Neuronal stem cell (in vitro differentiated cells): ENCODE data around the gene MFAP2.

Experiments
- DNase-seq: peaks from one replicate; pipeline ENCODE4 v3.0.0-alpha.2; 2013; ENCODE audit warnings: low spot score
- H2AFZ ChIP-seq: one replicate; pipeline ENCODE4 v1.6.1; 2013; ENCODE audit warnings: mild to moderate bottlenecking, low read length, inconsistent platforms
- H2AK5ac ChIP-seq: 2 replicates; pipeline ENCODE4 v1.6.1; 2013; ENCODE audit warnings: low read depth, mild to moderate bottlenecking, inconsistent platforms, low read length, moderate library complexity, mixed read lengths
- H2BK120ac ChIP-seq: 2 replicates; pipeline ENCODE4 v1.6.1; 2013; ENCODE audit warnings: low read depth, mild to moderate bottlenecking, inconsistent platforms, low read length, moderate library complexity, mixed read lengths
- H2BK12ac ChIP-seq: one replicate; pipeline ENCODE4 v1.6.1; 2013; ENCODE audit warnings: low read length, inconsistent platforms
- H2BK15ac ChIP-seq: 2 replicates; pipeline ENCODE4 v1.6.1; 2013; ENCODE audit warnings: mild to moderate bottlenecking, low read length, inconsistent platforms, mixed read lengths
- H2BK5ac ChIP-seq: one replicate; pipeline ENCODE4 v1.6.1; 2013; ENCODE audit warnings: inconsistent platforms, mild to moderate bottlenecking, low read length, moderate library complexity
- H3K14ac ChIP-seq: one replicate; pipeline ENCODE4 v1.6.1; 2013; ENCODE audit warnings: low read length, inconsistent platforms
- H3K18ac ChIP-seq: 2 replicates; pipeline ENCODE4 v1.6.1; 2013; ENCODE audit warnings: low read length, inconsistent platforms
- H3K23ac ChIP-seq: 2 replicates; pipeline ENCODE4 v1.6.1; 2013; ENCODE audit warnings: low read depth, mild to moderate bottlenecking, mixed read lengths, low read length, inconsistent platforms; ENCODE audit not compliant: poor library complexity
- H3K27ac ChIP-seq: replicated peaks from 3 replicates; pipeline ENCODE4 v1.5.1; 2013; ENCODE audit warnings: low read length, inconsistent platforms
- H3K27me3 ChIP-seq, 3 experiments: 2 replicates each; pipeline ENCODE4 v1.6.1; 2013; ENCODE audit warnings: low read length in 3 of 3, mild to moderate bottlenecking in 2 of 3, inconsistent platforms in 1 of 3, low read depth in 1 of 3, mixed read lengths in 1 of 3, moderate library complexity in 1 of 3; ENCODE audit not compliant: control insufficient read depth in 3 of 3, insufficient read depth in 3 of 3
- H3K36me3 ChIP-seq, 2 donors: replicated peaks in 1 of 2; 2 replicates each; pipeline ENCODE4 v1.6.1; 2013; ENCODE audit warnings: low read length in 2 of 2; ENCODE audit not compliant: control insufficient read depth in 2 of 2, insufficient read depth in 2 of 2
- H3K4ac ChIP-seq: 2 replicates; pipeline ENCODE4 v1.6.1; 2013; ENCODE audit warnings: inconsistent platforms, mild to moderate bottlenecking, low read length, moderate library complexity
- H3K4me1 ChIP-seq, 2 donors: 1 replicate in 1 of 2; 2 replicates in 1 of 2; pipeline ENCODE4 v1.6.1; 2013; ENCODE audit warnings: low read length in 2 of 2, low read depth in 1 of 2; ENCODE audit not compliant: control insufficient read depth in 2 of 2, insufficient read depth in 1 of 2
- H3K4me2 ChIP-seq: one replicate; pipeline ENCODE4 v1.6.1; 2013; ENCODE audit warnings: mild to moderate bottlenecking, low read length, inconsistent platforms; ENCODE audit not compliant: insufficient read depth, poor library complexity, severe bottlenecking
- H3K4me3 ChIP-seq, 2 donors: 2 replicates each; pipeline ENCODE4 v1.5.1; 2013; ENCODE audit warnings: low read length in 2 of 2, mild to moderate bottlenecking in 2 of 2, inconsistent platforms in 1 of 2, moderate library complexity in 1 of 2
- H3K79me1 ChIP-seq: one replicate; pipeline ENCODE4 v1.6.1; 2013; ENCODE audit warnings: low read depth, mild to moderate bottlenecking, inconsistent platforms, low read length, moderate library complexity
- H3K9ac ChIP-seq: one replicate; pipeline ENCODE4 v1.6.1; 2013; ENCODE audit warnings: mild to moderate bottlenecking, low read depth, low read length, inconsistent platforms; ENCODE audit not compliant: poor library complexity
- H3K9me3 ChIP-seq, 2 donors: replicated peaks in 1 of 2; 2 replicates each; pipeline versions ENCODE3 to v1.6.1; 2013; ENCODE audit warnings: low read length in 2 of 2, mild to moderate bottlenecking in 2 of 2, inconsistent platforms in 1 of 2, low read depth in 1 of 2, mixed read lengths in 1 of 2, moderate library complexity in 1 of 2; ENCODE audit not compliant: control insufficient read depth in 2 of 2, insufficient read depth in 1 of 2
- H4K8ac ChIP-seq: one replicate; pipeline ENCODE4 v1.6.1; 2013; ENCODE audit warnings: low read depth, mild to moderate bottlenecking, inconsistent platforms, low read length, moderate library complexity
- H4K91ac ChIP-seq: one replicate; pipeline ENCODE4 v1.6.1; 2013; ENCODE audit warnings: low read length, low read depth, mild to moderate bottlenecking, inconsistent platforms; ENCODE audit not compliant: poor library complexity
- WGBS, 2 donors: extraction: QIAGEN DNeasy Blood & Tissue Kit; methylation state at CpG; one replicate each; pipeline ENCODE4 v1.1.7; 2013; ENCODE audit warnings: missing lambda C conversion rate in 2 of 2, mixed read lengths in 1 of 2; ENCODE audit not compliant: insufficient read length in 2 of 2, insufficient replicate concordance in 1 of 2; ENCODE audit errors: extremely low coverage in 2 of 2; 5-methylcytosine and 5-hydroxymethylcytosine counted together

Gene MFAP2

DNA sequence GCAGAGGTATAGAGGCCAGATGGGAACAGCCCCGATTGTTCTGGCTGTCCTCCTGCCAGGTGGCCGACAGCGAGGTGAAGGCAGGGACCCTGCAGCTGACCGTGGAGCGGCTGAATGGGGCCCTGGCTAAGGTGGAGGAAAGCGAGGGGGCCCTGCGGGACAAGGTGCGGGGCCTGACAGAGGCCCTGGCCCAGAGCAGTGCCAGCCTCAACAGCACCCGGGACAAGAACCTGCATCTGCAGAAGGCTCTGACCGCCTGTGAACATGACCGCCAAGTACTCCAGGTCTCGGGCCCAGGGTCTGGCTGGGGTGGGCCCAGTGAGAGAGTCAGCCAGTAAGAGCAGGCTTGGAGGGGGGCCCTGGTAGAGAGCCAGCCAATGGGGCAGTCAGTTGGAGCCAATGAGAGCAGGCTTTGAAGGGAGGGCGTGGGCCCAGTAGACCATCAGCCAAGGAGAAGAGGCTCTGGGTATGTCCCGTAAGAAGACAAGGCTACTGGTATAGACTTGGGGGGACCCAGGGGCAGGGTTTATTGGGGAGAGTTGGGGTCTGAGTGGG, 11.3 kb downstream of the MFAP2 start:
- no CpG with 5 or more reads among the region's 14 CpGs for WGBS, 2 donors
- Histone ChIP-seq H3K27ac (no peak overlapping the region), H3K36me3 (peaks cover 44 to 50% of the 10 kb centered on the region in 2 donors), H2BK5ac (no peak overlapping the region), H3K18ac (no peak overlapping the region), H4K91ac (no peak overlapping the region), H3K79me1 (peaks cover 3% of the 10 kb centered on the region), H2AFZ (no peak overlapping the region), H3K14ac (no peak overlapping the region), H3K23ac (peak overlapping the region; percentile 40), H2BK15ac (no peak overlapping the region), H3K27me3 (no peaks in the 10 kb centered on the region), H3K9me3 (no peaks in the 10 kb centered on the region), H4K8ac (no peak overlapping the region), H3K4ac (no peak overlapping the region), H3K4me2 (no peak overlapping the region), H3K4me3 (no peak overlapping the region), H3K4me1 (peaks cover 11 to 17% of the 10 kb centered on the region in 2 donors), H2BK120ac (no peak overlapping the region), H3K9ac (no peak overlapping the region), H2AK5ac (no peak overlapping the region), H2BK12ac (no peak overlapping the region)
- DNase-seq = no peak

DNA sequence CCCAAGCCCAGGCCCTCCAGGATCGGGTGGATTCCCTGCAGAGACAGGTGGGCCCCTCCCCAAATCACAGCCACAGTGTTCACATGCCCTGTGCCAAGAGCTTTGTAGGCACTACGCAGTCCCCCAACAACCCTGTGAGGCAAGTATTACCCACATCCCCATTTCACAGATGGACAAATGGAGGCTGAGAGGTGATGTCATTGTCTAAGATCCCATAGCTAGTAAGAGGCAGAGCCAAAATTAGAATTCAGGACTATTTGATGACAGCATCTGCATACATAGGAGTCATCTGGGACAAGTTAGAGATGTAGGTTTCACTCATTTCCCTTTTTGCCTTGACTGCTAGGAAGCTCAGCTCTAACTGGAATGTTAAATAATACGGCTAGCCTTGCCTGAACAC, 12.0 kb downstream of the MFAP2 start:
- H3K27me3 ChIP-seq = no peaks in the 10 kb centered on the region
- no peaks in the 10 kb centered on the region for H3K9me3 ChIP-seq

DNA sequence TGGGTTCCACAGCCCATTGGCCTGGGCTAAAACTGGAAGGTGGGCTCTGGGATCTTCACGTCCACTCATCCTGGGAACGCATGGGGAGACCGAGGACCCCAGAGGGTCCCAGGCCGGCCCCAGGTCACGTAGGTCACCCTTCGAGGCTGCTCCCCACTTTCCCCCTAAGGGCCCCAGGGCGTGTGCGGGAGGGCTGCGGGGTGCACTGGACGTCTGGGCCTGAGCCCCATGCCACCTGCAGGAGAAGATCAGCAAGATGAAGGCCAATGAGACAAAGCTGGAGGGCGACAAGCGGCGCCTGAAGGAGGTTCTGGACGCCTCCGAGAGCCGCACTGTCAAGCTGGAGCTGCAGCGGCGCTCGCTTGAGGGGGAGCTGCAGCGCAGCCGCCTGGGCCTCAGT, 12.5 kb downstream of the MFAP2 start:
- no peak overlapping the region for H3K4ac ChIP-seq
- peaks cover 39 to 47% of the 10 kb centered on the region in 2 donors for H3K36me3 ChIP-seq
- H2BK5ac ChIP-seq = no peak overlapping the region
- no peak overlapping the region for H3K4me2 ChIP-seq
- no peak overlapping the region for H2BK15ac ChIP-seq
- no peak overlapping the region for H4K91ac ChIP-seq
- H3K9me3 ChIP-seq = no peaks in the 10 kb centered on the region
- no peak for DNase-seq
- no peak overlapping the region for H3K18ac ChIP-seq
- H3K14ac ChIP-seq = no peak overlapping the region
- H3K27me3 ChIP-seq = no peaks in the 10 kb centered on the region
- H3K4me1 ChIP-seq = peaks cover 9 to 15% of the 10 kb centered on the region in 2 donors
- H3K9ac ChIP-seq = no peak overlapping the region
- peaks cover 3% of the 10 kb centered on the region for H3K79me1 ChIP-seq
- no peak overlapping the region for H3K4me3 ChIP-seq
- H4K8ac ChIP-seq = no peak overlapping the region
- H2AK5ac ChIP-seq = no peak overlapping the region
- H3K23ac ChIP-seq = no peak overlapping the region
- WGBS, 2 donors = no CpG with 5 or more reads among the region's 21 CpGs
- no peak overlapping the region for H2BK120ac ChIP-seq
- H3K27ac ChIP-seq = no peak overlapping the region
- no peak overlapping the region for H2AFZ ChIP-seq
- H2BK12ac ChIP-seq = no peak overlapping the region

More for the DNA sequence above, 12.0 kb downstream of the MFAP2 start:
- WGBS, 2 donors = no CpG with 5 or more reads among the region's 3 CpGs
- Histone ChIP-seq H2BK120ac (no peak overlapping the region), H3K4me2 (no peak overlapping the region), H2BK15ac (no peak overlapping the region), H3K14ac (no peak overlapping the region), H2AFZ (no peak overlapping the region), H2AK5ac (no peak overlapping the region), H4K8ac (no peak overlapping the region), H3K27ac (no peak overlapping the region), H3K36me3 (peaks cover 42 to 48% of the 10 kb centered on the region in 2 donors), H3K23ac (no peak overlapping the region), H3K4me3 (no peak overlapping the region), H3K4me1 (peaks cover 11 to 17% of the 10 kb centered on the region in 2 donors), H3K9ac (no peak overlapping the region), H3K4ac (no peak overlapping the region), H4K91ac (no peak overlapping the region), H2BK12ac (no peak overlapping the region), H2BK5ac (no peak overlapping the region), H3K79me1 (peaks cover 3% of the 10 kb centered on the region), H3K18ac (no peak overlapping the region)
- DNase-seq = no peak

DNA sequence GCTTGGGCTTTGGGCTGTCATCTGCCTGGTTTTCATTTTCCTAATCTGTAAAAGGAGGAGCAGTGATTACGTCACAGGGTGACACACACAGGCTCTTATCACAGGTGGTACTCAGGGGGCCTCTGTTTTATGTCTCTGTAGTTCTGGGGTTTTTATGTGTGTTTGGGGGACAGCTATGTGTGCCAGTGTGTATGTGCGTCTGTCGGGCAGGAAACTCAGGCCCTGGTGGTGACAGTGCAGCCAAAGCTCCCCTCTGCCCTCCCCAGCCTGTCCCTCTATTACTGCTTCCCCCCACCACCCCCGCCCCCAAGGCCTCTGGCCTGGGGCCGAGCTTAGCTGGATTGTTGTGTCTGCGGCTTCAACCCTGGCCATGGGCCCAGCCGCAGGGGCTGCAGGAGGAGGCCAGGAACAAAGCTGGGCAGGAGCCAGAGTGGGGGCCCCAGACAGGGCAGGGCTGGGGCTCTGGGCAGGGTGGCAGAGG, 13.3 kb downstream of the MFAP2 start:
- Histone ChIP-seq H3K23ac (no peak overlapping the region), H2BK15ac (no peak overlapping the region), H3K4me3 (no peak overlapping the region), H2AK5ac (no peak overlapping the region), H3K79me1 (peaks cover 3% of the 10 kb centered on the region), H2BK5ac (no peak overlapping the region), H3K4me1 (peaks cover 3 to 8% of the 10 kb centered on the region in 2 donors), H3K27ac (no peak overlapping the region), H2AFZ (no peak overlapping the region), H3K4ac (no peak overlapping the region), H3K27me3 (no peaks in the 10 kb centered on the region), H3K14ac (no peak overlapping the region), H3K9me3 (no peaks in the 10 kb centered on the region), H4K91ac (no peak overlapping the region), H3K36me3 (peaks cover 39 to 50% of the 10 kb centered on the region in 2 donors), H3K4me2 (no peak overlapping the region), H2BK120ac (no peak overlapping the region), H3K9ac (no peak overlapping the region), H4K8ac (no peak overlapping the region), H2BK12ac (no peak overlapping the region), H3K18ac (no peak overlapping the region)
- DNase-seq = no peak
- WGBS, 2 donors = no CpG with 5 or more reads among the region's 7 CpGs
